ENCODE measurements around the gene VBP1.
"Not testable (repeated sequence)": the region's sequence is repeated elsewhere in the genome, so short reads cannot be mapped to it uniquely, and the experiment has no call there.

VBP1 gene, protein sequence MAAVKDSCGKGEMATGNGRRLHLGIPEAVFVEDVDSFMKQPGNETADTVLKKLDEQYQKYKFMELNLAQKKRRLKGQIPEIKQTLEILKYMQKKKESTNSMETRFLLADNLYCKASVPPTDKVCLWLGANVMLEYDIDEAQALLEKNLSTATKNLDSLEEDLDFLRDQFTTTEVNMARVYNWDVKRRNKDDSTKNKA

DNA sequence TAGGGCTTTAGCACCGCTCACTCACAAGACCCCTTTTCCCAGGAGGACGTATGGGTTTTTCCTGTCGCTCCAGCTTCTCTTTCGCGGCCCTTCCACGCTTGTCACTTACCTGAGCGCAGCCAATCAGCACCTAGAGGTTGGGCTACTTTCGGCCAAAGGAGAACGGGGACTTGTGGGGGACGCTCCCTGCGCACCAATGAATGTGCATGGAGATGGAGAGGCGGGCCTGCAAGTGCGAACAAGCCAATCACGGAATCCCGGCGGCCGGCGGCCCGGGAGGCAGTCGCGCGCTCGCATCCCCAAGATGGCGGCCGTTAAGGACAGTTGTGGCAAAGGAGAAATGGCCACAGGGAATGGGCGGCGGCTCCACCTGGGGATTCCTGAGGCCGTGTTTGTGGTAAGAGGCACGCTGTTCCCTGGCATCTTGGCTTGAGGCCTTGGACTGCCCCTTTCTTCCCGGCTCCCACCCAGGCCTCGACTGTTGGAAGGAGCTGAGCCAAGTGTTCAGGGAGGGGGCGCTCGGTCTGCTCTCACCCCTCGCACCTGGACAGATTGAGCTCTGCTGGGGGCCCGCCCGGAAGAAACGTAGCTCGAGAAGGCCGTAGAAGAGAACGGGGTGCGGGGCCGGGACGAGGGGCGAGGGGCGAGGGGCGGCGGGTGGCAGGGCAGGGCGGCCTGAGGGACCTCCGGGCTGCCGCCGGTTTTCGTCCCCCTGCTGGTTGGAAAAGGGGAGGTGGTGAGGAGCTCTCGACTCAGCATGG lies at the start of gene VBP1:
TSS of gene VBP1 (plus strand) at position 282 of the 761 bp plus-strand sequence. CDS start at position 305, 23 bp downstream.
- FAIRE-seq (no peak), DNase-seq (ENCODE audit: insufficient read length, low spot score) (peak; percentile 66)

DNA sequence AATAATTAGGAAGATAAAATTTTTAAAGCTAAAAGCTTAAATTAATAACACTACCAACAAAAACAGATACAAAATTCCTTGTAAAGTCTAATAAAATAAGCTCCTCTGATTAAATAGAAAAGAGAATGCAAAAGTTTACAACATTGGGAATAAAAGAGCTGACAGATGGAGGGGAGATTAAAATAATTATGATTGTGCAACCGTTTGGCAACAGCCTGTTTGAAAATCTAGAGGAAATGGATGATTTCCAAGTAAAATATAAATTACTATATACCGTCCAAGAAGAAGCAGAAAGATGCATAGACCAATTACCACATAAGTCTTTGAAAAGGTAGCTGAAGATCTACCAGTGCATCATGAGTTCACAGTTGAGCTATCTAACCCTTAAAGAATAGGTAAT lies 46.4 kb upstream of the VBP1 start:
- FAIRE-seq (no peak), DNase-seq (ENCODE audit: insufficient read length, low spot score) (no peak)

DNA sequence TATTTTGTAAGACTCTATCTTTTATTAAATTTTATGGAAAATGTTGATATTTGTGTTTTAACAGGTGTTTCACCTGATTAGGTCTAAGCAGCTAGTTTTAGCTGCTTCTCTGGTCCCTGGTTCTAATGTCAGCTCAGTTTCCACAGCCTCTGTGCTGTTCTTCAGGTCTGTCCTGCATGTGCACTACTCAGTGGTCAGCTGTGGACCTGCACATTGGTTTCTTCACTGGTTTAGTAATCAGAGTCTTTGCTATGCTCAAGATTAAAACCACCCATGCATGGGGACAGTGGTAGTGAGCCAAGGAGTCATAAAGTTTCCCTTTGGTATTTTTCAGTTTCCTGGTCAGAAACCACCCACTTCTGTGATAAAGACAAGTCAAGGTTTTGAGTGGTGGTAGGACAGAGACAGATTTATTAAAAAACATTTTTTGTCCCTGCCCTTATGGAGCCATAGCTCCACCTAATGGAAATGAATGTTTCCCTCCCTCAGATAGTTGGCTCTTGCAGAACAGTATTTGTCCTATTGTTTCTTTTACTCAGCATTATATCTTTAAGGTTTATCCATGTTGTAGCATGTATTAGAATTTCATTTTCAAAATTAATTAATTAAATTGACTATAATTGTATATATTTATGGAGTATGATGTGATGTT lies 36.8 kb upstream of the VBP1 start:
- DNase-seq (ENCODE audit: insufficient read length, low spot score), result no peak
- no peak for FAIRE-seq

DNA sequence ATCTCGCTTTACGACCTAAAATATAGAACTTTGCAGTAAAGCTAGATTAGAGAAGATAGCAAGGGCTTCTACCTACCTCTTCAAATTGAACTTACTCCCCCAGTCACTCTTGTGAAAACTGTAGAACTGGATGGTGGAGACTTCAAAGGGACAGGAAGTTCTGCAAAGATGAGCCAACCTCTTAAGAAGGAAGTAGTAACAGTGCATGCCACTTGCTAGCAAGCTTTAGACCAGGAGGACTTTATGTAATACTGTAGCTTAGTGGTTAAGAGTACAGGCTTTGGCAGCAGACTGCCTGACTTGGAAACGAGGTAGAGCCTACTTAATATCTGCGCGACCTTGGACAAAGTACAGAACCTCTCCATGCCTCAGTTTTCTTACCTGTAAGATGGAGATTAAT lies 27.5 kb upstream of the VBP1 start:
- no peak for FAIRE-seq
- DNase-seq (ENCODE audit: insufficient read length, low spot score), result no peak

DNA sequence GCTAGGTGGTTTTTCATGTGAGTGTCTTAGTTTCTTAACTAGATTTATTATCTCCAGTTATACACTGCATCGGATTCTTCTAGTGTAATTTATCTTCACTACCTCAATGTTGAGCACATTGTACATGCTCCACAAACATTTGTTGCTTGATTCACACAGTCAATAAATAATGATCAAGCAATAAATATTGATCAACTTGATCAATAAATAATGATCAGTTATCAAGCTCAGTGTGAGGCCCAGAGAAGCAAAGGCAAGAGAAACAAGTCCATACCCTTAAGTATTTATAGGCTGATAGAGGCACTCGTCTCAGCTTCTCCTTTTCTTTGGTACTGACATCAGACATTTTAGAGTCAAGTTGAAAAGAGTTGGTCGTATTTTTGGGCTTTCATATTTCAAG lies 5.1 kb upstream of the VBP1 start:
- DNase-seq (ENCODE audit: insufficient read length, low spot score) (no peak), FAIRE-seq (no peak)

DNA sequence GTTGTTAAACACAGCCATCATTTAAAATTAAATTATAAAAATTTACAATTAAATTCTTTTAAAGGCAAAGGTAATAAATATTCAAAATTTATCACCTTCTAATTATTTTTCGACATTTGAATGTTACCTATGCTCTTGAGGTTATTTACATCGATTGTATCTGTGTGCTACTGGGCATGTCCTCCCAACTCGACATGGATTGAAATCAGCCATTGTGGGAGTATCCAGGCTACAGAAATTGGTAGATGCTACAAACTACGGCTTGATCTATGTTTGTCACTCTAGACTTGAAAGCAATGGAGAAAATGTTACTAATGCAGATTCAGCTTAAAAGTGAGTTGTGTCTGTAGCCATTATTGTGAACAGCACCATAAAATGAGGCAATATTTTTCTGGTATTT lies 2.5 kb upstream of the VBP1 start:
- FAIRE-seq (no peak), DNase-seq (ENCODE audit: insufficient read length, low spot score) (no peak)

DNA sequence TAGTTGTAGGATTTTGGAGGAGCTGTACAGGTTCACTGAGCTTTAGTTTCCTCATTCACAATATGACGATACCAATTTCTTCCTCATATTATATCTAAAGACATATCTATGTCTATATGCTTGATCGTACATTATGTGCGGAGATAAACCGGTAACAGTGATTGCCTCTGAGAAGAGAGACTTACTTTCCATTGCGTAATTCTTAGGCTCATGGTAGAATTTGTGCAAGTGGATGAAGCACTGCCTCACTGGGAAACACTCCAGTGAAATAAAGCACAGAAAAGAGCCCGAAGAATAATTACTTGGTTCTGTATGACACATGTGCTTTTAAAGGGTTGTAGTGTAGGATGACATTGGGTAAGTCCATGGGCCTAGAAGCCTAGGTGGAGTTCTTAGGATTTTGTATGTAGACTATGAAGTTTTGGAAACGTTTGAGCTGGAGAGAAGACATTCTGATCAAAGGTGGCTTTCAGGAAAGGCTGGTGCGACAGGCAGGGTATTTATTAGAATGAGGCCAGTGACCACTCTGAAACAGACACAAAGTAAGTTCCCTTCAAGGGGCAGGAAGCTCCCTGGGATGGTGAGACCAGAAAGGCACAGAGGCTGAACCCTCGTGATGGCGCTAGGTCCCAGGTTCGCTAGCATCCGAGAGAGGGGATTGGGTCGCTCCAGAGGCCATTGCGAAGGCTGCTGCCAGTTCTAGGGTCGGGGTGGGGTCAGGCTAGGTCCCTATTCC lies 649 bp upstream of the VBP1 start:
- FAIRE-seq, result peak; percentile 82
- DNase-seq (ENCODE audit: insufficient read length, low spot score), result no peak

DNA sequence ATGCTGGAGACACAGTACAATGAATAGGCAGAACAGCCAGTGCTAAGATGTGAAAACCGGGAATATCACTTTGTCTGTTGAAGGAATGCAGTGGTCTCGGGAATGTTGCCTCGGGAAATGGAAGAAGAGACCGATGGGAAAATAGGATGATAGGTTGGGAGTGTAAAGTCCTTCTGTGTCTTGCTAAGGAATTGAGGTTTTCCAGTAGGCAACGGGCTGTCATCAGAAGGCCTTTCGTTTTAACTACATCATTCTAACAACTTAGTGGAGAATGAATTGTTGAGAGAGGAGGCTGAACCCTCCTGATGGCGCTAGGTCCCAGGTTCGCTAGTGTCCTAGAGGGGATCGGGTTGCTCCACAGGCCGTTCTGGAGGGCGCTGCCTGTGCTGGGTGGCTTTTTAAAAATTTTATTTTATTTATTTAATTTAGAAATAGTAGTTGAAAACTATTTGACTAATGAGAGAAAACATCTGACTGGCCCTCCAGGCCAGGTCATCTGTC lies 730 bp downstream of the VBP1 start:
- FAIRE-seq (peak; percentile 57), DNase-seq (ENCODE audit: insufficient read length, low spot score) (no peak)

DNA sequence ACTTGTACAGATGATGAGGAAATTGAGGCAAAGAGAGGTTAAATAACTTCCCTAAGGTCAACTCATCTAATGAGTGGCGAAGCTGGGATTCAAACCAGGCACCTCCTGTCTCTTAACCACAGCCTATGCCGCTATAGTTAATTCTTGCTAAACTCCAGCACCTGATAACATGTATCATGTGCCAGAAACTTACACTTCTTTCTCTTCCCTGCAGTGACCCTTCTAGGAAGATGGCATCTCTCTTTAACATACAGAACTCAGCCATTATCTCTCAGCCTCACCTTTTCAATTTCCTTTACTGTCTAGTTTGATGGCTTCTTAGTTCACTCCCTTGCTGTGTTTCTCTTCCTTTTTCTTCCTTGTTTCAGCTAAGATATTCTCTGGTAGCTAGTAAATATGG lies 2.5 kb downstream of the VBP1 start:
- FAIRE-seq (peak; percentile 72), DNase-seq (ENCODE audit: insufficient read length, low spot score) (no peak)

DNA sequence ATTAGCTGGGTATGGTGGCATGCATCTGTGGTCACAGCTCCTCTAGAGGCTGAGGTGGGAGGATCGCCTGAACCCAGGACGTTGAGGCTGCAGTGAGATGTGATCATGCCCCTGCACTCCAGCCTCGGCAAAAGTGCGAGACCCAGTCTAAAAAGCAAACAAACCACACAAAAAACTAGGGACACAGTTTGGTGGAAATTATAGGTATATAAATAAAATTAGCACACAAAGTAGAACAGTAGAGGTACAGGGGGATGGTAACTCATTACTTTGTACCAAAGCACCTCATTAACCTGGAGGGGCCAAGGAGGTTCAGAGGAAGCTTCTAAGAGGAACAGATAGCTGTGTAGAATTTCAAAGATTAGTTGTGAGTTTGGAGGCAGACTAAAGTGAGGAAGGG lies 5.1 kb downstream of the VBP1 start:
- FAIRE-seq, result no peak
- DNase-seq (ENCODE audit: insufficient read length, low spot score), result no peak

DNA sequence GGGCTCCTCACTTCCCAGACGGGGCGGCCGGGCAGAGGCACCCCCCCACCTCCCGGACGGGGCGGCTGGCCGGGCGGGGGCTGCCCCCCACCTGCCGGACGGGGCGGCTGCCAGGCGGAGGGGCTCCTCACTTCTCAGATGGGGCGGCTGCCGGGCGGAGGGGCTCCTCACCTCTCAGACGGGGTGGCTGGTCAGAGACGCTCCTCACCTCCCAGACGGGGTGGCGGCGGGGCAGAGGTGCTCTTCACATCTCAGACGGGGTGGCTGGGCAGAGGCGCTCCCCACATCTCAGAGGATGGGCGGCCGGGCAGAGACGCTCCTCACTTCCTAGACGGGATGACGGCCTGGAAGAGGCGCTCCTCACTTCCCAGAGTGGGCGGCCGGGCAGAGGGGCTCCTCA lies 7.5 kb downstream of the VBP1 start:
- FAIRE-seq, result not testable (repeated sequence)

DNA sequence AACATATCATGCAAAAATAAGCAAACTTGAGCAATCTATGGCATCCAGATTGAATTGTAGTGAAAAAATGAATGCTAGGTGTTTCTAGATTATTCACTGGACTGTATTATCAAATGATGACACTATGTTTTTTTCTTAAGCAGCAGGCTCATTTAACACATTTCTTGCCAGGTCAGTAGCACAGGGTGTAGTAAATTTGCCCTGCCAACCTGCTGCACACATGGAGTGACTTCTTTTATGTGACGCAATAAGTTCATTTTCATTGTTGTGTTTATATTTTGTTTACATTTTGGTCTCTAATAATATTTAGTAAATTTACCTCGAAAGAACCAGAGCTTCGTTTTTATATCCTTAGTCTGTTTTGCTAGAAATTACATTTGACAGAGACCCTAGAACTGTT lies 9.5 kb downstream of the VBP1 start:
- DNase-seq (ENCODE audit: insufficient read length, low spot score) (no peak), FAIRE-seq (no peak)

More for the DNA sequence above, 7.5 kb downstream of the VBP1 start:
- not testable (repeated sequence) for DNase-seq (ENCODE audit: insufficient read length, low spot score)

DNA sequence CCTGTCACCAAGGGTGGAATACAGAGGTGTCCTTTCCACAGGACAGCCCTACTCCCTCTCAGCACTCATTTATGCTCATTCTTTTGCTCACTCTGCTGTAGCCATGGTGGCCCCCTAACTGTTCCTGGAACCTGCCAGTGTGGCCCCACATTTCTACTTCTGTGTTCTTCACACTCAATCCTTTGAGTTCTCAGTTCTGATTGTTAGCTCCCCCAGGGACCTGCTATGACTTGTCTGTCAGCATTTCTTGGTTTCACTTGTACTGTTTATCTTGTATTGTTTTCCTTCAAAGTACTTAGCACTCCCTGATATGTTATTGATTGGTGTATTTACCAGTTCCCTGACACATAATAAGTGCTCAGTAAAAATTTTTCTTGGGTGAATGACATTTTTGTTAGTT lies 14.9 kb downstream of the VBP1 start:
- FAIRE-seq, result peak; percentile 55
- no peak for DNase-seq (ENCODE audit: insufficient read length, low spot score)

DNA sequence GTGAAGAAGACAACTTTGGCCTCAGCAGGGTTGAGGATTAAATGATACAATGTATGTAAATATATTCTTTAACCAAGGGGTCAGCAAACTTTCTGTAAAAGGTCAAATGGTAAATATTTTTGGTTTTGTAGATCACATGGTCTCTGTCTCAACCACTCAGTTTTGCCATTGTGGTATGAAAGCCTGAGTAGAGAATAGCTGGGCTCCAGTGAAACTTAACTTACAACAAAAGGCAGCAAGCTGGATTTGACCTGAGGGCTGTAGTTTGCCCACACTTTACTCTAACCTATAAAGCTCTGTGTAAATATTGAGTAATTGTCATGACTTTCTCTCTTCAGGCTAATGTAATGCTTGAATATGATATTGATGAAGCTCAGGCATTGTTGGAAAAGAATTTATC lies 19.6 kb downstream of the VBP1 start:
- DNase-seq (ENCODE audit: insufficient read length, low spot score) (no peak), FAIRE-seq (no peak)

DNA sequence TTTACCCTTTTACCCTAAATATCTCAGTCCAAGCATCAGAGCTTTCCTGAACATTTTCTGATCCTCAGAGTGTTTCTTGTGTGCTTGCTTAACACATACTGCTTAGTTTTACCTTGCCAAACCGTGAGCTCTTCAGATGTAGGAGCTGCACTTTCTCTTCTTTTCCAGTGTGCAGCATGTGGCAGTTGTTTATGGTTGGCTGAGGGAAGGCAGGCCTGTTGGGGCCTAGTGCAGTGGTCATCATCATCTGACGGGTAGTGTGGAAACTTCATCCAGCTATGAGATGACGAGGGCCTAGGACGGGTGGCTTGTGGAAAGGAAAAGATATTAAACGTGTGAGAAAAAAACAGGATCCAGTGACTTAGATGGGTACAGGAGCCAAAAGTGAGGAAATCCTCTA lies 21.5 kb downstream of the VBP1 start:
- no peak for FAIRE-seq
- DNase-seq (ENCODE audit: insufficient read length, low spot score), result no peak

DNA sequence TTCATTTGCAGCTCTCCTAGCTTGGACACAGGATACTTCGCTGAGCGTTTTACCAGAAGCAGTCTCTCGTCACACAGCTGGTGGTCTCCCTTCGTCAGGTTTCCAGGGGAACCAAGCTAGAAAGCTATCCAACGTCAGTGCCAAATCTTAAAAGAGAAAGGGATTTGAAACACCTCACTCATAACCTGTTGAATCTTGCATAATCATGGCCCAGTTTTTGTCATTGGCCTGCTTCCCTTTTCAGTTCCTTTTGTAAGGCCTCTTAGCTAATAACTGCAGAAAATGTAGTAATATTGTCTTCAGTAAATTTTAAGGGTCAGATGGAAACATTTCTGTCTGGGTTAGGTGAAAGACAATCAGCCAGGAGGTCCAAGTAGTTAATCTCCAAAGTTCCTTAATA lies 26.0 kb downstream of the VBP1 start:
- DNase-seq (ENCODE audit: insufficient read length, low spot score), result no peak
- no peak for FAIRE-seq

DNA sequence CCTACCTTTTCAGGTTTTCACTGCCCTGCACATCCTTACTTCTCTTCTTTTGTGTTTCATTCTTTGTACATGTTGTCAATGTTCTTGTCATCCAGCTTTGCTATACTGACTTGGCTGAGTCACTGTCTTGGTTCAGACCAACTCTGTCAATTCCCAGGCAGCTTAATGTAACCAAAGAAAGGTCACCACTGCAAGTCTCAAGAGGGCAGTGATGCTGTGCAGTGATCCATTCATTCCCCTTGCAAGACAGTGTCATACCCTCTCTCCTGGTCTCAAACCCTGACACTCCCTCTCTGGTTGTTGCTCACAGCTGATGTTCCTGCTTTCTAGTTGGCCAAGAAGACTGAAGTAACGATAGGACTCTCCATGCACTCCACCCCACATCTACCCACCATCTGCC lies 30.5 kb downstream of the VBP1 start:
- DNase-seq (ENCODE audit: insufficient read length, low spot score) (no peak), FAIRE-seq (no peak)

DNA sequence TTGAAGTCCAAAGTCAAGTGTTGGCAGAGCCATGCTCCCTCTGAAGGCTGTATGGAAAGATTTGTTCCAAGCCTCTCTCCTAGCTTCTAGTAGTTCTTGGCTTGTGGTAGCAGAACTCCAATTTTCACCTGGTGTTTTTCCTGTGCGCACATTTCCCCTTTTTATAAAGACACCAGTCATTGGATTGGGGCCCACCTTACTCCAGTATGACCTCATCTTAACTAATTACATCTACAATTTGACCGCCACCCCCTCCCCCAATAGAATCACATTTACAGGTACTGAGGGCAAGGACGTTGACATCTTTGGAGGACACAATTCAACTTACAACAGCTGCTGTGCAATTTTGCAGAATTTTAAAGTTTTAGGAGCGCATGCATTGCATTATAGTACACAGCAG lies 31.2 kb downstream of the VBP1 start:
- DNase-seq (ENCODE audit: insufficient read length, low spot score) (no peak), FAIRE-seq (no peak)

DNA sequence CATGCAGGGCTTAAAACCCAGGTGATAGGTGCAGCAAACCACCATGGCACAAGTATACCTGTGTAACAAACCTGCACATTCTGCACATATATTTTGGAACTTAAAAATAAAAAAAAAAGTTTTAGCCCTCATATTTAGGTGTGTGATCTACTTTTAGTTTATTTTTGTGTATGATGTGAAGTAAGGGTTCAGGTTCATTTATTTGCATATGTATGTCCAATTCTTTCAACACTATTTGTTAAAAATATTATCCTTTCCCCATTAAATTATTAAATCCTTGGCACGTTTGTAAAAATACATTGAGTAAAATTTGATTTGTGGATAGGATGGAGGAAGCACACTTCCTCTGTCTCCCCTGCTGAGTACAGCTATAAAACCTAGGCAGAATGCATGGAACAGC lies 35.1 kb downstream of the VBP1 start:
- FAIRE-seq (no peak), DNase-seq (ENCODE audit: insufficient read length, low spot score) (no peak)

DNA sequence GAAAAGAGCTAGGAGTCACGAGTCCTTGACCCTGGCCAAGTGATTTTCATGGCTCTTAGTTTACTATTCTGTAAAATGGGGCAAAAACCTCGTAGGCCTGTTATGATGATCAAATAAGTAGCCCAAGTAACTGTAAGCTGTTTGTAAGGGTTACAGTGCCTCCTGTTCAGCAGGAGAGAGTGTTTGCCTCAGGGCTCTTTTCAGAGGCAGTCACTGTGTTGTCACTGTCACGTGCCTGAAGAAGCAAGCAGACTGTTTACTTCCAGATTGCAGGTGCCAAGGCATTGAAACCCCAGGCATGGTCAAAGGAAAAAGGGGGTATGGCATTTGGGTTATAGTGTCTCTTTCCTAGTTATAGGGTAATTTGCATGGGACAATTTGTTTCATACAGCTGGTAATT lies 43.5 kb downstream of the VBP1 start:
- peak; percentile 56 for FAIRE-seq
- no peak for DNase-seq (ENCODE audit: insufficient read length, low spot score)

Measured in GM19239 (cell line).